IPS-11a (cell line): ENCODE results near the gene PCDHB11.
"Not testable (repeated sequence)": the region's sequence is repeated elsewhere in the genome, so short reads cannot be mapped to it uniquely, and the experiment has no call there.

Source experiments
- H3K4me3 ChIP-seq: one replicate; pipeline ENCODE4 v1.5.1; 2013; ENCODE audit warnings: low read depth, low read length, control low read depth

Gene PCDHB11

DNA sequence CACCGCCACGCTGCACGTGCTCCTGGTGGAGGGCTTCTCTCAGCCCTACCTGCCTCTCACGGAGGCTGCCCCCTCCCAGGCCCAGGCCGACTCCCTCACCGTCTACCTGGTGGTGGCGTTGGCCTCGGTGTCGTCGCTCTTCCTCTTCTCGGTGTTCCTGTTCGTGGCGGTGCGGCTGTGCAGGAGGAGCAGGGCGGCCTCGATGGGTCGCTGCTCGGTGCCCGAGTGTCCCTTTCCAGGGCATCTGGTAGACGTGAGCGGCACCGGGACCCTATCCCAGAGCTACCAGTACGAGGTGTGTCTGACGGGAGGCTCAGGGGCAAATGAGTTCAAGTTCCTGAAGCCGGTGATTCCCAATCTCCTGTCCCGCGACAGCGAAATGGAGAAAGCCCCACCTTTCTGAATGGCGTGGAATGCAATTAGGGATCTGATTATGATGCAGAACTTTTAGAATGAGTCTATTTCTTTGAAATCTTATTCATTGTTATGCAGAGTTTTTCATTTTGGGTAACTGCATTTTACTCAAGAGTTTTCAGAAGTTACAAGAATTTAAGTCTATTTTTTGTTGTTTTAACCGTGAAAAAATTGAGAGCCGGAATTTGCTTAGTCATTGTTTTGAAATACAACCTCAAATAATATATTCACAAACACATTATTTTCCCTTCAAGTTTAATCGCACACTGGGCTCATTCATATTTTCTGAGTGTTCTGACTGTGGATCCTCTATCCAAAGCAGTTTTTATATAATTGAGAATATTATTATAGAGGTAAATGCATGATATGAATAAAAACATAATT is 37.3 kb downstream of the PCDHB11 start:
- no peak overlapping the region for H3K4me3 ChIP-seq

GRCh38 chr5:141241496-141241895 is 42.1 kb downstream of the PCDHB11 start:
- no peak overlapping the region for H3K4me3 ChIP-seq

- H3K4me3 ChIP-seq = peak within 1 kb of the TSS; percentile 39
Observed at GRCh38 chr5:141245250-141245717, 45.9 kb downstream of the PCDHB11 start, which contains the start of gene PCDHB15. PCDHB15 (plus strand) TSS chr5:141245395; CDS start chr5:141245579, 184 bp downstream.

- not testable (repeated sequence) for H3K4me3 ChIP-seq
Observed at GRCh38 chr5:141246971-141247370, 47.5 kb downstream of the PCDHB11 start.

GRCh38 chr5:141247434-141247833 is 48.0 kb downstream of the PCDHB11 start:
- H3K4me3 ChIP-seq = not testable (repeated sequence)

GRCh38 chr5:141250576-141250975 is 51.1 kb downstream of the PCDHB11 start:
- no peak overlapping the region for H3K4me3 ChIP-seq
